Pons (tissue), 1 donor: Measurements from ENCODE around the gene AUTS2.
A peak's percentile ranks its signal among the peaks of the same experiment; 100 is the strongest.

Source experiments
- DNase-seq: peaks from one replicate; pipeline ENCODE4 v3.0.0-alpha.2; 2016; ENCODE audit warnings: low spot score

AUTS2 gene

DNA sequence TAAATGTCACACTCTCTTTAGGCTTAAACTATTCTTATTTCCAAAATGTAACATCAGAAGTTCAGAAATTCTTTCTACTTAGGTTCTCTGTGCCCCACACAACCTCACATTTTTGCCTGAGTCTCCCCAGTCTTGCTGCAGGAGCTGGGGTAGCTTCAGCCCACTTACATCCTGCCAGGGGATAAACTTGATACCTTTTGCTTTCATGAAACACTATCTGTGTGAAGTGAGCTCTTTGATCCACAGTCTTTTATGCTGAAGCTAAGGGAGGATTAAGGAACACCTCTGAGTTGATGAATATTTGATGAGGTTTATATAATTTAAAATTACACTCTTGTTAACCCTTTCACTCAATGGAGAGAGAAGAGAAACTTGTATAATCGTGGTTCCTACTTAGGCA, 341.0 kb downstream of the AUTS2 start:
- no peak for DNase-seq

DNA sequence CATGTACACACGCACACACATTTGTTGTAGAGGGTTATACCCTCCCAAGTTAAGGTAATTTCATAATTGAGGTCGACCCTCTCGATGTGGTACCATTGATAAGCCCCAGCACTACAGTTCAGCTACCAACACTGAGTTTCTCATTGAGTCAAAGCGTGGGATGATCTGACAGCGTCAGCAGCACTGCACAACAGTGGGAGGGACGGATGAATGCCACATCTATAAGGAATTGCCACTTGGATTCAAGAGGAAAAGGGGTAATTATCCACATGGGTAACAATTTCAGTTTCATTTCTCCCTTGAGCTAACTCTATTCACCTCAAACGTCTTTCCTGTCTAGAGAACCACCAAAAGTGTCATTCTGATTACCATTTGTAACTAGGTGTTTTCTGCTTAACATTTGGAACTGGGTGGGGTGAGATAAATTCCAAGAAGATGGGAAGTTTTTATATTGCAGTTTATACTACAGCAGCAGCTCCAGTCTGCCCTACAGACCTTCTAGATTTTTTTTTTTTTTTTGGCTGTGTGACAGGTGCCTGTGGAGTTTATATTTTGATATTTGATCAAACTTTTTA, 342.9 kb downstream of the AUTS2 start:
- no peak for DNase-seq

DNA sequence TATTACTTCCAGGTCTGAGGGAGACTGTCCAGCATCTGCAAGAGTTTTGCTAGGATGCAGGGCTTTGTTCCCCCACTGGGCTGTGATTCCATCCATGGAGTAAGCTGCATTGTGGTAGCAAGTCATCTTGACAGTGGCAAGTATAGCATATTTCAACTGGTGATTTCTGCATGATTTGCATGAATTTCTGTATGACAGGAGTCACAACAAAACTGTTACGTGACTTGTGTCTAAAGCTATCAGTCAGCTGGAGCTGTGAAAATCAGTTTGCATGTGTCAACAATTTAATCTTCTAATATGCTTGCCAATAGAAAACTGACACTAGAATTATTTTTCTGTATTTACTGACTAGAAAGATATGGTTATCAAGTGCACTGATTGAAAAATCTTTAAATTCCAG, 344.3 kb downstream of the AUTS2 start:
- no peak for DNase-seq

DNA sequence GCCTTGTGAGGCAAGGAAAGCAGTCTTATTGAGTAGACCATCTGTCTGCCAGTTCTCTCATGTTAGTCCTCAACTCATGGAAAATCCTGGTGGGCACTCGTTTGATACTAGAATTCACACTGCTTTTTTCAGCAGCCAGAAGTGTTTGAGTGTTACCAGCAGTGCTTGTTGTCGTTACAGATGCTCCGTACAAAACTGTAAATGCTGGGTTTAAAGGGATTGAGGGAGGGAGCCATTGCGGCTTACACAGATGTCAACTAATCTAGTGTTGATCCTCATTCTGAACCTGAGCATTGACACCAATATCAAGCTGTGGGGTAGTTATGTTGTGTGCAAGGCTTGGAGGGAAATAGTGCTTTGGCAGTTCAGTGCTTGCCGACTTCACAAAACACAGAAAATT, 348.6 kb downstream of the AUTS2 start:
- DNase-seq, result no peak

DNA sequence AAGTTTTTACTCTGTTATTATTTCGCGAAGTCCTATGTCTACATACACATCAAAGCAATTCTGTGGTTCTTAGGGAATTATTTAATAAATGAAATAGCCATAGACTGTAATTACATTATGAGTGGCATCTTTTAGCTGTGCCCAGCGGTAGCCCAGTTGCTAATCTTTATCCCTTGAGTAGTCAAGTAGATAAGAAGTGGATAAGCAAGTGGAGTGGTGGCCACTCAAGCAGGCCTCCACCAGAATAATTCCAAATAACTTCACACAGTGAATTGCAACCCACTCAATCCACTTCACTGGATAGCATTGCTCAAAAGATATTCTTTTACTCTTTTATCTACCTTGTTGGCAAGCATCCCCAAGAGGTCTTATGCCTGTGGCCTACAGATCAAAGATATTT, 349.7 kb downstream of the AUTS2 start:
- no peak for DNase-seq

DNA sequence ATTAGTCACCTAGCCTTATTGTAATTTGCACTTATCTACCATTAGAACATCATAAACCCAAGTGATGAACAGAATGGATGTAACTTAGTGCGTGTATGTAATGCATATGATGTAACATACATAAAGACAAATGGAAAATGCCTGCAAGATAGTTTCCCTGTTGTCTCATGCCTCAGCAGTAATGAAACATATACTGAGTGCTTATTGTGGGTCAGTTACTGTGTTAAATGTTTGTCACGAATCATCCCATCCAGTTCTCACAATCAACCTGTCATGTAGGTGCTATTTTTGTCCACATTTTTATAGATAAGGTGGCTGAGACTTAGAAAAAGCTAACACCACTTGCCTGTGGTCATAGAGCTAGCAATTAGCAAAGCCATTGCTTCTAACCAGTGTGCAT, 350.8 kb downstream of the AUTS2 start:
- DNase-seq, result no peak

DNA sequence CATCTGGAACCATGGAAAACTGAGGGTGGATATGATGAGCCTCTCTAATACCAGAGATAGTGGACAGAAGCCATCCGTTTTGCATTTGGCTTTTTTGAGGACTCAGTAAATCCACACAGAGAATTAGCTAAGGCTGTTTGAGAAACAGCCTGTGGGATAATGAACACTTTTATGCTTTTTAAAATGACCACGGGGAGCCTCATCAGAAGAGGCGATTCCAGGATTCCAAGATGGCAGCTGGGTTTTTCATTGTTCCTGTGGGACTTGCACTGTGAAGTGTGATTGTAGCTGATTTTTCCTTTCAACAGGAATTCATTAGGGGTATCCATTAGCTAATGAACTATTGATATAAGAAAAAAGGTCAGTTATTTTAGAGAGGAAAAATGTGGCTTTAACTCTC, 353.2 kb downstream of the AUTS2 start:
- no peak for DNase-seq

DNA sequence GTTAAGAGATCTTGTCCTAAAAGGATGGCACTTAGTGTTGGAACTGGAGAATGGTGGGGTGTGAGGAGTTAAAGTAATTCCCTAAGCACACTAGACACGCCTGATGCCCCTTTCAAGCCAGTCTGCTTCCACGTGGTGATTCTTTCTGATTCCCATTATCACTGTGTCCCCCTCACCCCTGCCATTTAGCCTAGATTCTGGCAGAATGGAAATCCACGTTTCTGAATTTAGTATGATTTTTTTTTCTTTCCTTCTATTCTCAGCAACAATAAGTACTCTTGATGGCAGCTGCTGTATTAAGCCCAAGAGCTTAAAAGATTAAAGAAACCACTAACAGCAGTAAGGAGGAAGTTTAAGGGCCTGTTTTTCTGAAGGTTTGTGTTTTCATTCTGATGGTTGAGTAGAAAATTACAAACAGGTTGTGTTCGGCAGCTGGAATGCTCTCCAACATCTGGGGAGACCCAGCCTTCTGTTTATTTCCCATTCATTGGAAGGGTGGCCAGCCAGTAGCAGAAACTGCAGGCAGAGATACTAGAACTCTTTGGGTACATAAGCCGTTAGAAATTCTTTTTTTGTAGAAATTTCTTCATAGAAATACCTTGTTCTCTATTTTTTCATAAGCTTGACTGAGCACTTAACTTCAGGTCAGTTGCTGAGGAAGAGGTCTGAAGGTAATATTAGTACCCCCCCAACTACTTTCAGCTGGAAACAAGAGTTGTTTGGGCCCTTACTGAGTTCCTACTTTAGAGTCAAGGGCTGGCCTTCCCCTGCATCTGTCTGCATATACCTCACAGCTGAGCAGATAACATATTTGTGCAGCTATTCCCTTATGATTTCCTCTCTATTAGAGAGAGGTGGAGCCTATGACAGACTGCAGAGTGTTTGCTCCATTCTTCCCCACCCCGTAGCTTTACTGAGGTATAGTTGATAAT, 355.1 kb downstream of the AUTS2 start:
- DNase-seq, result no peak

DNA sequence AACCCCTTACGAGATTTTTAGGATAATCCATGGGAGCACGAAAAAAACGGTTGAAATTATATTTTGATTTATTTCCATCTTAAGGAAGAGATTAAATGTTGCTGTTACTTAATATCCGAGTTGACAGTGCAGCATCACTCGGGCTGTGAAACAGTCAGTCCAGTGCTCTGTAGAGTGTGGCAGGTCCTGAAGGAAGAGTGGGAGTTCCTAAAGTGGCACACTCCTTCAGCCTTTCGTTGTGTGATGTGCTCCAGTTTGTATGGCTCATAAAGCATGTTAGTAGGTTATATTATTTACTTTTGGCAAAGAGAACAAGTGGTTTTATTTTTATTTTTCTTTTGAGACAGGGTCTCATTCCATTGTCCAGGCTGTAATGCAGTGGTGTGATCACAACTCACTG, 358.3 kb downstream of the AUTS2 start:
- DNase-seq, result no peak

DNA sequence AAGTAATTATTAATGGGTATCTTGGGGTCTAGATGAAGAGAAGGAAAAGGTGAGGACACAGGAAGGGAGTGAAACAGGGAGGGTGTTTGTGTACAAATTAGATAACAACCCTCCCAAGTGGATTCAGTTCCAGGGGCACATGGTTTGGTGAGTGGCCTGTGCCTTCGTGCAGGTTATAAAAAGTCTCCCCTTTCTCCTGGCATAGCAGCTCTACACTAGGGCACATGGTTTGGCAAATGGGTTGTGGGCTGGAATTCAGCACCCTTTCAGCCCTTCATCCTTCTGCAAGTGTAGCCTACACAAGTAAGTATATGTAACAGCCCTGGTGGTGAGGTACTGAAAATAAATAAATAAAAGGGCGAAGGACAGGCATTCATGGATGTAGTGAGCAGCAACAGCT, 359.4 kb downstream of the AUTS2 start:
- DNase-seq, result no peak

DNA sequence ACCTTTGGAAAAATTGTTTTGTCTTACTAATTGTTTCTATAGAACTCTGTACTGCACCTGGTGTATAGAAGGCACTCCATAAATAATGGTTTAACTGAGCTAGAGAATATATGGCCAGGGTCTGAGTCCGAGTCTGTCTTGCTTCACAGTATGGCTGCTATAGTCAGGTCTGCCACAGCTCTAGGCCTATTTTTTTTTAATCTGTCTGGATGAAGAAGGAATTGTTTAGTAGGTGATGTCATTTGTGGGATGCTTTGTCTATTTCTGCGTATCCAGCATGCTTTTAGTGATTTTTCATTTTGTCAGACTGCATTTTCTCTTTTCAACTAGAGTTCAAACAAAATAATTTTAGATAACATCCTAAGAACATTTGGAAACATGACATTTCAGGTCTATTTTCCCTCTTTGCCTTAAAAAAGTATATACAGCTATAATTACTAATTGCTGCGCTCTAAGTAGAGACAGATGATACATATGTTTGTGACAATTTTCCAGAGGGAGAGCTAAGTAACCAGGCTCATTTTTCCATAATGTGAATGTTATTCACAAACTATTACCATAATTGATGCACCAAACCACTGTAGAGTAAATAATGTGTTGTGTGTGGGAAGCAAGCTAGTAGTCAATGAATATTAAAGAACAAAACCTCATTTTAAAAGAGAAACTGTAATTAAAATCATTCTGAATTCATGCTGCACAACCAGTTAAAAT, 361.7 kb downstream of the AUTS2 start:
- DNase-seq, result no peak

DNA sequence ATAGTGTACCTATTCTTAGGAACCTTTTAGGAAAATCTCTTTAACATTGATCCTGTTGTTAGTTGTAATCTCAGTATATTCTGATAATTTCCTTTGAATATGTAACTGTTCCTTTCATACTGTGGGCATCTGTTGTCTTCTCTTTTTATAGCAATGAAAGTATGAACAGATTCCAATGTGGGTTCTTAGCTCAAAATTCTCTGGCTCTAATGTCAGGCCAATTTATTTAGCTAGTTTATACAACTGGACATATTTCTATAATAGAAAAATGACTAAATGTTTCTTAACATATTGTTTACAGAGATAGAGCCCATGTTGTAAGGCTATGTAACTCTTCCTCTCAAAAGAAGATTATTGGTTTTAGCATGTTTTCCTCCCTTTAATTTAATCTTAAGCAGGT, 363.2 kb downstream of the AUTS2 start:
- DNase-seq, result no peak

DNA sequence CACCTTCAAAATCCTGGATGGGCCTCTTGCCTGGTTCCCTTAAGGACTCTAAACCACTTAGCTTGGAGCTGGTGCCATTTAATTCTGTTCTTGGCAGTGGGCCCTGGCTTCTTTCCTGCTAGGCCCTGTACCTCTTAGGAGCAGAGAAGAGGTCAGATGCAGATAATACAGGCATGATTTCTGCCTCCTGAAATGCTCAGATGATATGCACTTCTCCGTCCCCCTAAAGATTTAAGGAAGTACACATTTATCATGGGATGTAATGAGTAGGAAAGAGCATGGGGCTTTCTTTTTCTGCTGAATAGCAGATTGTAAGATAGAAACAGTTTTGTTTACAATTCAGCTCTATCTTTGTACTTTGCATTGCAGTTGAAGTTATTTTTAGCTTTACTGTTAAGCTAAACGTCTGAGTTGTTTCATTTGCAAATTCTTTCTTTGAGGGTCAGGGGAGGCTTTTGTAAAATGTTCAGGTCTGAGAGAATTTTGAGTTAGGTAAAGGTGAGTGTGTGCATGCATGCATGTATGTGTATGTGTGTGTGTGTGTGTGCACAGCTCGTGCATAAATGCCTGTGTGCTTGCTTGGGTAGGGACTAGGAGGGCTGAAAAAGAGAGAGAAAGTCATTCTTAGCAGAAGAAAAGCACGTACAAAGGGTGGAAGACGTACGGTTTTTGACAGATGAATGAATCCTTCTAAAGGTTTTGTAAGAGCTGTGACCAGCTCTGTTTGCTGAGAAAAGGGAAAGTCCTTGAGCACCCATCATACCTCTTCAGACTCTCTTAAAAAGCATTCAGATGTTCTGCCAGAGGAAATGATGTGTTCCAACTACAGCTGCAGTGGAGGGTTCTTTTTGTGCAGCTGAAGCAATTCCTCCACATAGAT, 364.2 kb downstream of the AUTS2 start:
- DNase-seq, result peak; percentile 13

DNA sequence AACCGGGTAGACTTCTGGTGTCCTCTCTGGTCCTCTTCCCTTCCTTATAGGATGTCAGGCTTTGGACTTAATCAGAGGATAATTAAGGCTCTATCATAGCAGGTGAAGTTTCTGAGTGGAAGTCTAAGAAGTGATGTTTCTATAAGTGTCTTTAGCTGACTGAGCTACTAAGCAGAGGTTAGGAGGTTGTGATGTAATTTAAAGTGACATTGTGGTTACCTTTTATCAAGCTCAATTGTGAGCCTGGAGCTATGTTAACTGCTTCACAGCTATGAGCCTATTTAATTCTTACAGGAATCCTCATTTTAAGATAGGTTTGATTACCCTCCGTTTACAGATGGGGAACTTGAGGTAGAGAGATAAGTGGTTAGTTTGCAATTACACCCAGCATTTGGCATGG, 365.1 kb downstream of the AUTS2 start:
- no peak for DNase-seq

DNA sequence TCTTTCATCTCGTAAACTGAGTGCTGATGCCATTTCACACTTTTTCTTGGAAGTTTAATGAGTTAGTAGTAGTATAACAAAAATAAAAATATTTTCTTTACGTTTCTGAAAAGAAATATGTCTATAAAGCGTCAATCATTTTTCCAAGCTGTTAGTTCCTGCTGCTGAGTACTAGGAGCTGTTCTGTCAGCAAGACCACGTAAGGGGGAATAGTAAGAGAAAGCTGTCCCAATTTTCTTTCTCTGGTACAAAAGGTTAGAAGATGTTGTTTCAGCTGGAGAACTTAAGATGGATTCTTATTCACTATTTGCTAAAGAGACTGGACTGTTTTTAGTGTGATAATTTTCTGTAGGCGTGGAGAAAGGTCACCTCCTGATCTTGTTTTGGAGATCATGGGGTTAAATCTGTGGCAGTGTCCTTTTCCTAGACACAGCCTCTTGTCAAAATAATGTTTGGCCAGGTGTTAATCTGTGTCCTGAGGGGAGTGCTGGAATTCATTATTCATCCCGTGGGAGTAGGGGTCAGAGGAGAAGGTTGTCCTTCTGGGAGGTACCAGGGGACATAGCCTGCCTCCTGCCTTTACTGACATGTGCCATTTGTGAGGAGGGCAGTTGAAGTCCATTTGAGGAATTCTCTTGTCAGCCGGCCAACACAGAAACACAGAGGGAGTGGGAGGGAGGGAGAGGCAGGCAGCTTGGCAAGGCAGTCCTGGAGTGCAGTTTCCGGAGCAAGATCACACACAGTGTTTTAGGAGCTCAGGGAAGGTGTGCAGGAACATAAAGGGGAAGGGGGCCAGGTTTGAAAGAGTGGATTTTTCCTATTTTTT, 368.7 kb downstream of the AUTS2 start:
- DNase-seq, result no peak

DNA sequence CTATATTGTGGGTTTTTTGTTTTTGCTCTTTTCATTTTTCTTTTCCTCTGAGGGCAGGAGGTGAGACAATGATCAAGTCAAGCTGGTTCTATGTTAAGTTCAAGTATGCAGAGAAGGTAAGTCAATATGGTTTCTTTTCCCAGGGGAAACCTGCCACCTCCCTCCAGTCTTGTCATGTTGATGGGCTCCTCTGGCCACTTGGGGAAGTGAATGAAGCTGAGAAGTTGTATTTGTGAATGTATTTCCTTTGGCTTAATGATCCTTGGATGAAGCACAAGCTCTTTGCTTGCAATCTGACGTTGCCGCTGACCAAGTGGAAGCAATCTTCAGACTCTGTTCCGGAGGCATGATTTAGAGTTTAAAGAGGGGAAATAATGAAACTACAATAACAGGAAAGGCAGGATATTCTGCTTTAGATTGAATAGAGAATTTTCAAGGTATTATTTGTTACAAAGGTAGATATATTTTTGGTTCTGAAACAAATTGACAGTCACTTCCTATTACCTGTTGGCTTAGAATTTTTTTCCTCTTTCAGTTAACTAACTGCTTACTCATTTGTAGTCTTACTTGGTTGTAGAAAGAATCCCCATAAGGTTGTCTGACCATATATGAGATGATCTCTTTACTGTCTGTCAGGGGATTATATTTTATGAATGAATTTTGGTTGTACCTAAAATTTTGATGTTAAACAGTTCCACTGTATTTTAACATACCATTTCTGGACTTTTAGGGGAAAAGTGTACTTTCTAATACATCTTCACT, 369.6 kb downstream of the AUTS2 start:
- DNase-seq, result no peak

DNA sequence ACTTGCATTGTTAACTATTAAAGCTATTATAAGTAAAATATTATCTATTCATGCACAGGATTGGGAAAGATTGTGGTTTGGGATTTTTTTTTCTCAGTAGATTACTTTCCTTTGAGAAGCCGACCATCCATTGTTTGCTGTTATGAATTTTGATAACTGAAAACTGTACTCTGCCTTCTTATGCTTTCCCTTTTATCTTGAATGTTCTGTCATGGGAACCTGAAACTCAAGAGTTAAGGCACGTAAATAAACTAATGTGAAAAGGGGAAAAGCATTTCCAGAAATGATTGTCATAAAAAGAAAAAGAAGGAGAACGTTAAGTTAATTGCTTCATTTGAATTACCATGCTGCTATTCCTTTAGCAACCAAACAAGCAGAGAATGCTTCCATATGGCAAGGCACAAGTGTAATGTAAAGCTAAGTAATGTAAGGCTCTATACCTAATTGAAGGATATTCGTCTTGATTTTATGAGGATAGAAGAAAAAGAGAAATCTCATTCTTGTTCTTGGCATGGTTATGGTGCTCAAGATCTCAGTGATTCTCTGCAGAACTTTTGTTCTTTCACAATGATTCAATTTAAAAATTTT, 370.8 kb downstream of the AUTS2 start:
- DNase-seq, result no peak

DNA sequence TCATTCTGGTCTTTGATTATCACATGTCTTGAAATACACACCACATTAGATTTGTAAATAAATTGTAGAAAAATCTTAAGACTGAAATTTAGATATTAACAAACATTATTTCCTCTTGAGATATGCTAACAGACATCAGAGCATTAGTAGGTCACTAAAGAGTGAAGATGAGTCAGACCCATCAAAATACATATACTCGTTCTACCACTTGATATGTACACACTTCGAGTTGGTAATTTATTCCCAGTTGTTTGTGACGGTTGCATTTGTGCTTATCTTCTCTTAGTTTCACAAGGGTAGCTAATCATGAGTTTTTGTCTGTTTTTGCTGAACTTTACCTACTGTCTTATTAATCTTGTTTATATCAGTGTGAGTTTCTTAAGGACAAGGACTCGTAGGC, 383.4 kb downstream of the AUTS2 start:
- no peak for DNase-seq

DNA sequence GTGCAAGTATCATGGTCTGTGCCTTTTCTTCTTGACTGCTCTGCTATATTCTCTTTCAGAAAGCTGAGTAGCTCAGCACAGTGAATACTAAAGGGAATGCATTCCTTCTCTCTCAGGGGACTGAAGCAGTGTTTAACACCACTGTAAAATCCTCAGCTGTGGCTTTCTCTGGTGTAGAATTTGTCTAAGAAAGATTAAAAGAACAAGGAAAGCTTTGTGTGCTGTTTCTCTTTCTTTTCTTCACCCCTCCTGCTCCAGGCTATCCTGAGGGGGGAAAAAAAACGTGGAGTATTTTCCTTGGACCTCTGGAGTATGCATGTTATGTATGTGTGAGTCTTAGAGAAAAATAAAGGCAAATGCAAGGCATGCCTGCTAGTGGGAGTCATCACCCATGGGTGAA, 383.9 kb downstream of the AUTS2 start:
- DNase-seq, result no peak

DNA sequence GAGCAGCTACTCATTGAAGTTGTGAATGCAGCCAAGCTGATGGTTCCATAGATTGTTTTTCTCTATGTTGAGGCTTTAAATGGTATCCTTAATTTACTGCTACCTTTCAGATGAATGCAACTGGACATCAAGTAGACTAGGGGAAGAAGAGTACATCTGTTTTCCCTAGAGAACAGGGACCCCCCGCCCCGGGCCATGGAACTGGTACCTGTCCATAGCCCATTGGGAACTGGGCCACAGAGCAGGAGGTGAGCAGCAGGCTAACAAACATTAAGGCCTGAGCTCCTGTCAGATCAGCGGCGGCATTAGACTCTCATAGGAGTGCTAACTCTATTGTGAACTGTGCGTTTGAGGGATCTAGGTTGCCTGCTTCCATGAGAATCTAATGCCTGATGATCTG, 391.3 kb downstream of the AUTS2 start:
- DNase-seq, result no peak
